ENCODE results near the gene RHOH. TPM values are rescaled to one million over a fixed set of nuclear protein-coding genes. Genes with fewer than 3 reads are reported as not detected.

RHOH gene
- total and polyA plus RNA-seq, 9 of the 15 experiments (the other 6 are each of a cell fraction or from before 2014, with no cell fraction given), result 14.3 to 37.7 (median 23.2) TPM

- no peak for TF ChIP-seq SAFB2 (IDR thresholded peaks at IDR 0.05; ENCODE audit: borderline replicate concordance, low read depth, low read length, severe bottlenecking)
- TF ChIP-seq SMARCC2 (IDR thresholded peaks at IDR 0.05; ENCODE audit: low read depth), result peak; percentile 66
- peak; percentile 54; the same call in 1 of the 2 replicates for TF ChIP-seq BACH1 (tag; IDR thresholded peaks at IDR 0.05)
- TF ChIP-seq, protein P1, sequence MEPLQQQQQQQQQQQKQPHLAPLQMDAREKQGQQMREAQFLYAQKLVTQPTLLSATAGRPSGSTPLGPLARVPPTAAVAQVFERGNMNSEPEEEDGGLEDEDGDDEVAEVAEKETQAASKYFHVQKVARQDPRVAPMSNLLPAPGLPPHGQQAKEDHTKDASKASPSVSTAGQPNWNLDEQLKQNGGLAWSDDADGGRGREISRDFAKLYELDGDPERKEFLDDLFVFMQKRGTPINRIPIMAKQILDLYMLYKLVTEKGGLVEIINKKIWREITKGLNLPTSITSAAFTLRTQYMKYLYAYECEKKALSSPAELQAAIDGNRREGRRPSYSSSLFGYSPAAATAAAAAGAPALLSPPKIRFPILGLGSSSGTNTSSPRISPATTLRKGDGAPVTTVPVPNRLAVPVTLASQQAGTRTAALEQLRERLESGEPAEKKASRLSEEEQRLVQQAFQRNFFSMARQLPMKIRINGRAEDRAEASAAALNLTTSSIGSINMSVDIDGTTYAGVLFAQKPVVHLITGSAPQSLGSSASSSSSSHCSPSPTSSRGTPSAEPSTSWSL (CRISPR knock-in tag; IDR thresholded peaks at IDR 0.05; ENCODE audit: borderline replicate concordance), result no peak
- no peak for TF ChIP-seq MCM7 (IDR thresholded peaks at IDR 0.05)
- peak; percentile 74 for TF ChIP-seq ZSCAN32 (CRISPR knock-in tag; IDR thresholded peaks at IDR 0.05)
- TF ChIP-seq NFE2 (IDR thresholded peaks at IDR 0.05; ENCODE audit: low read depth), result no peak
- TF ChIP-seq UBTF (IDR thresholded peaks at IDR 0.05; ENCODE audit: borderline replicate concordance in 1 of 2, low read depth in 2 of 2, low read length in 2 of 2), result peak; percentile 17 to 39; a peak in 1 of 4 replicates
- no peak for TF ChIP-seq ZNF551 (CRISPR knock-in tag; IDR thresholded peaks at IDR 0.05)
- TF ChIP-seq KAT8 (IDR thresholded peaks at IDR 0.05; ENCODE audit: low read depth), result no peak
- no peak for TF ChIP-seq PHF20 (IDR thresholded peaks at IDR 0.05; ENCODE audit: partially characterized antibody)
- TF ChIP-seq, protein P2, sequence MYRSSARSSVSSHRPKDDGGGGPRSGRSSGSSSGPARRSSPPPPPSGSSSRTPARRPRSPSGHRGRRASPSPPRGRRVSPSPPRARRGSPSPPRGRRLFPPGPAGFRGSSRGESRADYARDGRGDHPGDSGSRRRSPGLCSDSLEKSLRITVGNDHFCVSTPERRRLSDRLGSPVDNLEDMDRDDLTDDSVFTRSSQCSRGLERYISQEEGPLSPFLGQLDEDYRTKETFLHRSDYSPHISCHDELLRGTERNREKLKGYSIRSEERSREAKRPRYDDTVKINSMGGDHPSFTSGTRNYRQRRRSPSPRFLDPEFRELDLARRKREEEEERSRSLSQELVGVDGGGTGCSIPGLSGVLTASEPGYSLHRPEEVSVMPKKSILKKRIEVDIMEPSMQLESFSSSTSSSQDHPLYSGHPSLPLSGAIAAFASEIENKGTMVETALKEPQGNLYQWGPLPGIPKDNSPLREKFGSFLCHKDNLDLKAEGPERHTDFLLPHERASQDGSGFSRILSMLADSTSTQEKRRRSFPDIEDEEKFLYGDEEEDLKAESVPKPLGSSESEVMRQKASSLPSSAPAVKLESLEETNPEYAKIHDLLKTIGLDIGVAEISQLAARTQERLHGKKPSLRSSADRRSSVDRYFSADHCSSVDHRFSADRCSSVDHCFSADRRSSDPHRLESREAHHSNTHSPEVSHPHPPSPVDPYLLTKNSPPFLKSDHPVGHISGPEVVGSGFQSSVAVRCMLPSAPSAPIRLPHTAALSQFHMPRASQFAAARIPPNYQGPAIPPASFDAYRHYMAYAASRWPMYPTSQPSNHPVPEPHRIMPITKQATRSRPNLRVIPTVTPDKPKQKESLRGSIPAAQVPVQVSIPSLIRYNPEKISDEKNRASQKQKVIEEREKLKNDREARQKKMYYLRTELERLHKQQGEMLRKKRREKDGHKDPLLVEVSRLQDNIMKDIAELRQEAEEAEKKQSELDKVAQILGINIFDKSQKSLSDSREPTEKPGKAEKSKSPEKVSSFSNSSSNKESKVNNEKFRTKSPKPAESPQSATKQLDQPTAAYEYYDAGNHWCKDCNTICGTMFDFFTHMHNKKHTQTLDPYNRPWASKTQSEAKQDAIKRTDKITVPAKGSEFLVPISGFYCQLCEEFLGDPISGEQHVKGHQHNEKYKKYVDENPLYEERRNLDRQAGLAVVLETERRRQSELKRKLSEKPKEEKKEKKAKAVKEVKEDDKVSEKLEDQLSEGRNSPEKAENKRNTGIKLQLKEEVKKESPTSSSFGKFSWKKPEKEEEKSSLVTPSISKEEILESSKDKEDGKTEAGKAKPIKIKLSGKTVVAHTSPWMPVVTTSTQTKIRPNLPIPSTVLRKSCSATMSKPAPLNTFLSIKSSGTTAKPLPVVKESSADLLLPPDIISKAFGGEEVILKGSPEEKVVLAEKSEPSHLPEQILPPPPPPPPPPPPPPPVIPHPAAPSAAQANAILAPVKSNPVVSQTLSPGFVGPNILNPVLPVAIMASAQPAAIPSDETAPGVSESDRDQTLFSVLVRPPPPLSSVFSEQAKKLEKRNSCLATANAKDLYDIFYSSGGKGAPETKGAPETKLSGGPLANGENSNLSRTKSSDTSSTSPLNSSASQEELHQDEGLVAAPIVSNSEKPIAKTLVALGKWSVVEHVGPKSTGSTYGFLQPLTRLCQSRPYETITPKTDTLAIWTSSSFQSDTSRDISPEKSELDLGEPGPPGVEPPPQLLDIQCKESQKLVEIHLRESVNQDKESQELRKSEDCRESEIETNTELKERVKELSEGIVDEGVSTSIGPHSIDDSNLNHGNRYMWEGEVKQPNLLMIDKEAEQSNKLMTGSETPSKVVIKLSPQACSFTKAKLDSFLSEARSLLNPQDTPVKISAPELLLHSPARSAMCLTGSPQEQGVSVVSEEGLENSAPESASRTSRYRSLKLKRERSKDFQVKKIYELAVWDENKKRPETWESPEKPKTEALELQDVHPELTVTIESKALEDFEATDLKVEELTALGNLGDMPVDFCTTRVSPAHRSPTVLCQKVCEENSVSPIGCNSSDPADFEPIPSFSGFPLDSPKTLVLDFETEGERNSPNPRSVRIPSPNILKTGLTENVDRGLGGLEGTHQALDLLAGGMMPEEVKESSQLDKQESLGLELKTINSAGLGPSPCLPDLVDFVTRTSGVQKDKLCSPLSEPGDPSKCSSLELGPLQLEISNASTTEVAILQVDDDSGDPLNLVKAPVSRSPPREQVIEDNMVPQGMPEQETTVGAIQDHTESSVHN (IDR thresholded peaks at IDR 0.05; ENCODE audit: borderline replicate concordance in 1 of 2, low read depth in 1 of 2), result no peak
Measured at GRCh38 chr4:40205259-40206198, 8.7 kb downstream of the RHOH start (continued).

All from K562 (cell line).